Hypothalamus (tissue), 51 donors: ENCODE measurements around the gene APLN.

Source experiments
- DNase-seq, 51 donors: peaks; one replicate each; lab custom pipeline; 2025; lab: John Stamatoyannopoulos, UW

The APLN gene

GRCh38 chrX:129654652-129655546 lies at the start of gene APLN:
APLN (minus strand) TSS chrX:129654956; CDS start chrX:129654630, 326 bp downstream.
- DNase-seq: peak in 44 of 51 donors; percentile 3 to 70 (median 37)

- DNase-seq: no peak
Observed at GRCh38 chrX:129704491-129704890, 49.7 kb upstream of the APLN start.

DNA sequence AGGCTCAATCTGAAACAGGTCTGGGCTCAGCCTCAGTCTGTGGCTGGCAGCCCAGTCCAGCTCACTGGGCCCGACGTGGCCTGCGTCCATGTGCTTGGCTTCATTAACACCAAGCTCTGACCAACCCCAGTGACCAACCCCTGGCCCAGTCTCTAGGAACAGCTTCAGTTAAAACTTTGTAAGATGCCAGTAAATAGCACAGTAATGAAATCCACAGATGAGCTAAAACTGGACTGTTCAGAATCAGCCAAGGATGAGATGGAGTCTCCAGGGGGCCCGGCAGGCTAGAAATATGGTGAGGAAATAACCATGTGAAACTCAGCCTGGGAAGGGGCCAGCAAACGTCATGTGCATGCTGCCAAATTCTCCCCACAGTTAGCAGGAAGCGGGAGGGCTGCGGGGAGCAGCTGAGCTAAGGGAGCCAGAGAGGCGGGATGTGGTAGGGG lies 46.9 kb upstream of the APLN start:
- peak in 32 of 51 donors; percentile 1 to 53 (median 22) for DNase-seq

- DNase-seq: no peak
Observed at GRCh38 chrX:129700536-129700935, 45.8 kb upstream of the APLN start.

GRCh38 chrX:129698150-129698549 lies 43.4 kb upstream of the APLN start:
- no peak for DNase-seq

DNA sequence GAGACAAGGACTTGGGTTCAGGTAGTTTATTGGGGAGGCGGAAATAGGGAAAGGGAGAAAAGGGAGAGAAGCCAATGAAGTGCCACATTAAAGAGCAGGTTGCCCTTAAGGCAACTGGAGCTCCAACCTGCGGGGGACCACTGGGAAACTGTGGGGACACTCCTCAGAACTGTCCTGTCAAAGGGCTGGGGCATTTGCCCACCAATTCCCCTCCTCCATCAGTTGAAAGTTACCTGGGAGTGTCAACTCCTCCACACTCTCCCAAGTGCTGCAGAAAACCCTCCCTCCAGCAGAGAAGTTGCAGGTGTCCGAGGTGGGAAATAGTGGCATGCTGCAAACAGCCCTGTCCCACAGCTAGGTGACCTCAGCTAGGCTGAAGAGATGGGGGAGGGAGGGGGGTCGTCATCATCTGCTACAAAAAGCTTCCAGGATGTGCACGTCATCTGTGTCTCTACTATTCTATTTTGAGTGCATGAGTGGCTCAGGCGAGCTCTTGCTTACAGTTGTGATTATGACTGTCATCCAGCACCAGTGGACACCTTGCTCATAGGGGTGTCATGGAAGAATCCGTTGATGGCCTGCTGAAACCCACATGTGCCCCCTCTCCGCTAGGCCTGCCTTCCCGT lies 42.6 kb upstream of the APLN start:
- no peak for DNase-seq

DNA sequence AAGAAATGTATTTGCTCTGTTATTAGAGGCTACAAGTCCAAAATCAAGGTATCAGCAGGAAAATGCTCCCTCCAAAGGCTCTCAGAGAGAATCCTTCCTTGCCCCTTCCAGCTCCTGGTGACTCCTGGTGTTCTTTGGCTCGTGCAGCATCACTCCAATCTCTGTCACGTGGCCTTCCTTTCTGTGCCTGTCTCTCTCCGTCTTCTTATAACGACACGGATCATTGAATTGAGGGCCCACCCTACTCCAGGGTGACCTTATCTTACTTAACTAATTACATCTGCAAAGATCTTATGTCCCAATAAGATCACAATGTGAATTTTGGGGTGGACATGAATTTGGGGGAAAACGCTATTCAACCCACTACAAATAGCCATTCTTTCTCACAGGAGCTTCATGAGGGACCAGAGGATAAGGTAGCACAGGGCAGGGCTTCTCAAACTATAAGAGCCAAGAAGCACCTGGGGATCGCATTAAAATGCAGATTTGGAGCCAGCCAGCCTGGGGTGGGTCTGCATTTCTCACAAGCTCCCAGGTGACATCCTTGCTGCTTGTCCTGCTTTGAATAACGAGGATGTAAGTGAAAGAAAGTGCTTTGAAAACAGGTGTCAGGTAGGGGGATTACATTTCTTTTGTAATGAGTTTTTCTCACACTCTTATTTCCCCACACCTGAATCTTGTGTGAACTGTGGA lies 41.9 kb upstream of the APLN start:
- DNase-seq: no peak

DNA sequence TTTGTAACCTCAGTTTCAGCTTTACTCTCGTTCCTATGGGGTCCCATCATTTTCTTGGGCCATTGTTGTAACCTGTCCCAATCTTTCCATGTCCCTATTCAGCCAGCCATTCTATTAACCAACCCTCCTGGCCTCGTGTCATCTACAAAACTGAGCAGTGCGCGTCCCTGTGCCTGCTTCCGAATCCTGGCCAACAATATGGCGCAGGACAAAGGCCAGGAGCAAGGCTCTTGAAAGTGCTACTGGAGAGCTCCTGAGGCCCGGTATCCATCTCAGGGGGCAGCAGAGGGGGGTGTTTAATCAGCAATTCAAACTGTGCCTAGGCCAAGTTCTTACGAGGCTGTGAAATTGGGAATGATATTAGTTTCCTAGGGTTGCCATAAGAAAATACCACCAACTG lies 41.2 kb upstream of the APLN start:
- no peak for DNase-seq

GRCh38 chrX:129695535-129695934 lies 40.8 kb upstream of the APLN start:
- no peak for DNase-seq

- DNase-seq: no peak
Observed at GRCh38 chrX:129694805-129695204, 40.0 kb upstream of the APLN start.

DNA sequence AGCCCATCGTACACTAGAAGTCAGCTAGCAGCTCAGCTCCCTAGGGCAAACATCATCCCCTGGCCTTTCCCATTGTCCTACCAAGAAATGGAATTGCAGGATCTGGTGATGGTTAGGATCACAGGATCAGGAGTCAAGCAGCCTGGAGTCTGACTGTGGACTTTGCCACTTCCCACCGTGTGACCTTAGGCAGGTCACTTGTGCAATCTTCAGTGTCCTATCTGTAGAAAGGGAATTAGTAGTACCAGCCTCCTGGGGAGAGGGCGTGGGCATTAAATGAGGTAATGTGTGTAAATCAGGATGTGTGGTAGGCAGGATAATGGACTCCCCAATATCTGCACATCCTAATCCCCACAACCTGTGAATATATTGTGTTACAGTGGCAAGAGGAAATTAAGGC lies 38.6 kb upstream of the APLN start:
- no peak for DNase-seq

- no peak for DNase-seq
Observed at GRCh38 chrX:129690435-129690834, 35.7 kb upstream of the APLN start.

DNA sequence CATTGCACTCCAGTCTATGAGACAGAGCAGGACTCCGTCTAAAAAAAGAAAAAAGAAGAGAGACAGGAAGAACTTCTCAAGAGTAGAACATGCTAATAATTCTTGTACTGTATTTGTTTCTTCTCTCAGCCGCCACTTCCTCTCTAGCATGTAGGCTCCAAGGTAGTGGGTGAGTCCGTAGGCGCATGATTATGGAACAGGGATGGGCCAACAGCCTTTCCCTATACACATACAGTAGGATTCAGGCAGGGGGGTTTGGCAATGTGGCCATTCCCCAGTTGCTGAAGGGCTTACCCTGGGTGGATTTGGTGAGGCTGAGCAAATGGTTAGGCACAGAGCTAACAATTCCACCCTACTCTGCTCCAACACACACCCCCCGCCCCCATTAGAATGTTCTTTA lies 35.0 kb upstream of the APLN start:
- DNase-seq: no peak

GRCh38 chrX:129688097-129688496 lies 33.3 kb upstream of the APLN start:
- no peak for DNase-seq

- DNase-seq: peak in 17 of 51 donors; percentile 0 to 30 (median 4)
Observed at GRCh38 chrX:129686422-129686948, 31.7 kb upstream of the APLN start.

DNA sequence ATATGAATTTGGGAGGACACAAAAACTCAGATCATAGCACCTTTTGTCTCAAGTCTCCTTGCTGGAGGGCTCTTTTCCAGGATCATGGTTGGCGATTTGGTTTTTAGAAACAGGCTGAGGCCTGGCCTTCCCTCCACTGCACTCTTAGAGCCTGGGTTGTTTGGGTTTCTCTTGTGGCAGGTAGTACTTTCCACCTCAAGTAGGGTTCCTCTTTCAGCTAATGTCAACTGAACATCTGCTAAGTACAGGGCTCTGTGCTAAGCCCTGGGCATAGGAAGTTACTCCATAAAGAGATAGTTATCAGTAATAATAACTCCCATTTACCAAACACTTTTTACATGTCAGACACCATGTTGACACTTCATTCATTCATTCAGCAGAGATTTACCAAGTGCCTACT lies 28.2 kb upstream of the APLN start:
- no peak for DNase-seq

GRCh38 chrX:129679901-129680300 lies 25.1 kb upstream of the APLN start:
- DNase-seq: no peak

DNA sequence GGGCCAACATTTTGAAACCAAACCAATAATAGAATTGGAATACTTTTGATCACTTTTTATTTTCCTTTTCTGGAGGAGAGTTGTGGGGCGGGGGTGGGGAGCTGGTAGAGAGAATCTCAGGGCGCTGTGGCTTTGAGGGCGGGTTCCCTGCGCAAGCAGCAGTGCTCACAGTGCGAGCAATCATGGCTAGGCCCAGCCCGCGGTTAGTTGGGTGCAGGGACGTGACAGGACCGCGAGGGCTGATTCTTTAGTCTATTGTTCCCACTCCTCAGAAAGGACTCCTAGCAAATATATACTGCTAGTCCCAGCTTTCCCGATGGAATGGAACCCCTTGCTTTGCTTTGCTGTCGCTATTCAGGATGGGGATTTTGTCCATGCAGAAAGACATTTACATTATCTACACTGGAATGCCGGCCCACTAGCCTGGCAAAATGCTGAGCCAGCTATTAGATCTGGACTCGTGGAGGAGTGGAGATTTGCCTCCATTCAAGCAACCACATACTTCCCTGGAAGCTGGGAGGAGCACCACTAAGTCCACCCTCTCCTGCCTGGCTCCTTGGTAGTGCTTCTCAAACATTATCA lies 23.9 kb upstream of the APLN start:
- DNase-seq: peak in 16 of 51 donors; percentile 0 to 37 (median 10)

- DNase-seq: no peak
Observed at GRCh38 chrX:129667412-129667811, 12.7 kb upstream of the APLN start.

GRCh38 chrX:129665916-129666644 lies 11.3 kb upstream of the APLN start:
- DNase-seq: no peak
